ENCODE data around the gene CYP27B1.

DNA sequence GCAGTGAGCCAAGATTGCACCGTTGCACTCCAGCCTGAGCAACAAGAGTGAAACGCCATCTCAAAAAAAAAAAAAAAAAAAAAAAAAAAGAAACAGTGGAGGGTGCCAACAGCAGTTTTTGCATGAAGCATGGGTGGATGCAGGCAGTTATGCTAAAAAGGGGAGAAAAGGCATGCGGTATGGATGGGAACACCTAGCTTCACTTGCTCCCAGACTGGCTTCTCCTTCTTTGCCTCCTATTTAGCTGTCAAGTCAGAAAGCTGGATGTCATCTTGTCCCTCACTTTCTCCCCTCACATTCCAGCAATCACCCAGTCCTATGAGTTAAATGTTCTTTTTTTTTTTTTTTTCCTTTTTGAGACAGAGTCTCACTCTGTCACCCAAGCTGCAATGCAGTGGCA is 8.2 kb upstream of the CYP27B1 start:
- no peak for TF ChIP-seq TEAD4 (IDR thresholded peaks at IDR 0.05)
- TF ChIP-seq YY1 (IDR thresholded peaks at IDR 0.05; ENCODE audit: low read depth), result no peak
- no peak for TF ChIP-seq RAD21 (IDR thresholded peaks at IDR 0.05; ENCODE audit: low read depth)
- TF ChIP-seq TAF1 (IDR thresholded peaks at IDR 0.05; ENCODE audit: low read depth), result no peak
- TF ChIP-seq CEBPB (IDR thresholded peaks at IDR 0.05), result no peak
- TF ChIP-seq EP300 (IDR thresholded peaks at IDR 0.05; ENCODE audit: borderline replicate concordance), result no peak
- TF ChIP-seq, protein P1, sequence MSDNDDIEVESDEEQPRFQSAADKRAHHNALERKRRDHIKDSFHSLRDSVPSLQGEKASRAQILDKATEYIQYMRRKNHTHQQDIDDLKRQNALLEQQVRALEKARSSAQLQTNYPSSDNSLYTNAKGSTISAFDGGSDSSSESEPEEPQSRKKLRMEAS (IDR thresholded peaks at IDR 0.05), result no peak
- TF ChIP-seq NFIC (IDR thresholded peaks at IDR 0.05), result no peak
- TF ChIP-seq CREB1 (IDR thresholded peaks at IDR 0.05; ENCODE audit: low read depth), result no peak

All from Ishikawa (cell line).